ENCODE data around the gene SLAMF7.

DNA sequence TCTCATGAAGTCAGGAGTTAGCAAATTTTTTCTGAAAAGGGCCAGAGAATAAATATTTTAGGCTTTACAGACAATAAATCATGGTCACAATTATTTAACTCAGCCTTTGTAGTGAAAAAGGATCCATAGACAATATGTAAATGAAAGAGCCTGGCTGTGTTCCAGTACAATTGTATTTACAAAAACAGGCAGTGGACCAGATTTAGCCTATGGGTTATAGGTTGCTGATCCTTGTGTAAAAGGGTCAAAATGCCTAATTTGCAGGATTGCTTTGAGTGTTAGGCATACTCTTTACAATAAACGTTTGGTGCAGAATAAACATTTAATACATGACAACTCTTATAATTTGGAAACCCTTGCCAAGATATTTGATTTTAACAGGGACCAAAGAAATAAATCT lies 6.5 kb downstream of the SLAMF7 start:
- TF ChIP-seq, protein P1, sequence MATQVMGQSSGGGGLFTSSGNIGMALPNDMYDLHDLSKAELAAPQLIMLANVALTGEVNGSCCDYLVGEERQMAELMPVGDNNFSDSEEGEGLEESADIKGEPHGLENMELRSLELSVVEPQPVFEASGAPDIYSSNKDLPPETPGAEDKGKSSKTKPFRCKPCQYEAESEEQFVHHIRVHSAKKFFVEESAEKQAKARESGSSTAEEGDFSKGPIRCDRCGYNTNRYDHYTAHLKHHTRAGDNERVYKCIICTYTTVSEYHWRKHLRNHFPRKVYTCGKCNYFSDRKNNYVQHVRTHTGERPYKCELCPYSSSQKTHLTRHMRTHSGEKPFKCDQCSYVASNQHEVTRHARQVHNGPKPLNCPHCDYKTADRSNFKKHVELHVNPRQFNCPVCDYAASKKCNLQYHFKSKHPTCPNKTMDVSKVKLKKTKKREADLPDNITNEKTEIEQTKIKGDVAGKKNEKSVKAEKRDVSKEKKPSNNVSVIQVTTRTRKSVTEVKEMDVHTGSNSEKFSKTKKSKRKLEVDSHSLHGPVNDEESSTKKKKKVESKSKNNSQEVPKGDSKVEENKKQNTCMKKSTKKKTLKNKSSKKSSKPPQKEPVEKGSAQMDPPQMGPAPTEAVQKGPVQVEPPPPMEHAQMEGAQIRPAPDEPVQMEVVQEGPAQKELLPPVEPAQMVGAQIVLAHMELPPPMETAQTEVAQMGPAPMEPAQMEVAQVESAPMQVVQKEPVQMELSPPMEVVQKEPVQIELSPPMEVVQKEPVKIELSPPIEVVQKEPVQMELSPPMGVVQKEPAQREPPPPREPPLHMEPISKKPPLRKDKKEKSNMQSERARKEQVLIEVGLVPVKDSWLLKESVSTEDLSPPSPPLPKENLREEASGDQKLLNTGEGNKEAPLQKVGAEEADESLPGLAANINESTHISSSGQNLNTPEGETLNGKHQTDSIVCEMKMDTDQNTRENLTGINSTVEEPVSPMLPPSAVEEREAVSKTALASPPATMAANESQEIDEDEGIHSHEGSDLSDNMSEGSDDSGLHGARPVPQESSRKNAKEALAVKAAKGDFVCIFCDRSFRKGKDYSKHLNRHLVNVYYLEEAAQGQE (IDR thresholded peaks at IDR 0.05; ENCODE audit: unreplicated experiment): no peak
- no peak for TF ChIP-seq EZH2 (IDR thresholded peaks at IDR 0.05; ENCODE audit: low read depth, unreplicated experiment)
- TF ChIP-seq, protein P2, sequence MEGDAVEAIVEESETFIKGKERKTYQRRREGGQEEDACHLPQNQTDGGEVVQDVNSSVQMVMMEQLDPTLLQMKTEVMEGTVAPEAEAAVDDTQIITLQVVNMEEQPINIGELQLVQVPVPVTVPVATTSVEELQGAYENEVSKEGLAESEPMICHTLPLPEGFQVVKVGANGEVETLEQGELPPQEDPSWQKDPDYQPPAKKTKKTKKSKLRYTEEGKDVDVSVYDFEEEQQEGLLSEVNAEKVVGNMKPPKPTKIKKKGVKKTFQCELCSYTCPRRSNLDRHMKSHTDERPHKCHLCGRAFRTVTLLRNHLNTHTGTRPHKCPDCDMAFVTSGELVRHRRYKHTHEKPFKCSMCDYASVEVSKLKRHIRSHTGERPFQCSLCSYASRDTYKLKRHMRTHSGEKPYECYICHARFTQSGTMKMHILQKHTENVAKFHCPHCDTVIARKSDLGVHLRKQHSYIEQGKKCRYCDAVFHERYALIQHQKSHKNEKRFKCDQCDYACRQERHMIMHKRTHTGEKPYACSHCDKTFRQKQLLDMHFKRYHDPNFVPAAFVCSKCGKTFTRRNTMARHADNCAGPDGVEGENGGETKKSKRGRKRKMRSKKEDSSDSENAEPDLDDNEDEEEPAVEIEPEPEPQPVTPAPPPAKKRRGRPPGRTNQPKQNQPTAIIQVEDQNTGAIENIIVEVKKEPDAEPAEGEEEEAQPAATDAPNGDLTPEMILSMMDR (conservative IDR thresholded peaks at IDR 0.05; ENCODE audit: low read depth in 2 of 2): no peak
- TF ChIP-seq EZH2phosphoT487 (IDR thresholded peaks at IDR 0.05; ENCODE audit: unreplicated experiment): no peak
- no peak for TF ChIP-seq STAT1 (IDR thresholded peaks at IDR 0.05; ENCODE audit: unreplicated experiment)
- TF ChIP-seq CREB1 (CRISPR knock-in tag; IDR thresholded peaks at IDR 0.05; ENCODE audit: low read depth): no peak
- no peak for TF ChIP-seq POLR2AphosphoS5 (IDR thresholded peaks at IDR 0.05; ENCODE audit: low read depth)
- no peak for TF ChIP-seq JUNB (IDR thresholded peaks at IDR 0.05; ENCODE audit: unreplicated experiment)
- TF ChIP-seq NANOG (IDR thresholded peaks at IDR 0.05; ENCODE audit: borderline replicate concordance): no peak
- TF ChIP-seq, protein P3, sequence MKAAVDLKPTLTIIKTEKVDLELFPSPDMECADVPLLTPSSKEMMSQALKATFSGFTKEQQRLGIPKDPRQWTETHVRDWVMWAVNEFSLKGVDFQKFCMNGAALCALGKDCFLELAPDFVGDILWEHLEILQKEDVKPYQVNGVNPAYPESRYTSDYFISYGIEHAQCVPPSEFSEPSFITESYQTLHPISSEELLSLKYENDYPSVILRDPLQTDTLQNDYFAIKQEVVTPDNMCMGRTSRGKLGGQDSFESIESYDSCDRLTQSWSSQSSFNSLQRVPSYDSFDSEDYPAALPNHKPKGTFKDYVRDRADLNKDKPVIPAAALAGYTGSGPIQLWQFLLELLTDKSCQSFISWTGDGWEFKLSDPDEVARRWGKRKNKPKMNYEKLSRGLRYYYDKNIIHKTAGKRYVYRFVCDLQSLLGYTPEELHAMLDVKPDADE (IDR thresholded peaks at IDR 0.05): no peak
- TF ChIP-seq ZNF114 (CRISPR knock-in tag; IDR thresholded peaks at IDR 0.05): no peak
